Vagina (tissue), 2 donors: Measurements from ENCODE around the gene C2CD2. TPM values are rescaled to one million over a fixed set of nuclear protein-coding genes. Genes with fewer than 3 reads are reported as not detected.

Experiments
- DNase-seq, 2 donors: peaks; one replicate each; pipeline ENCODE4 v3.0.0-alpha.2; 2017; ENCODE audit errors: extremely low spot score in 2 of 2
- H3K27ac ChIP-seq: fragments of 200-600 bp; sonication (generic); one replicate; pipeline ENCODE4 v1.5.1; 2019
- H3K27me3 ChIP-seq: fragments of 200-600 bp; sonication (generic); one replicate; pipeline ENCODE4 v1.5.1; 2019
- H3K36me3 ChIP-seq, 2 donors: fragments of 200-600 bp; sonication (generic); one replicate each; pipeline ENCODE4 v1.5.1; 2017 to 2019
- H3K4me1 ChIP-seq: fragments of 200-600 bp; sonication (generic); one replicate; pipeline ENCODE4 v1.5.1; 2019
- H3K4me3 ChIP-seq, 2 donors: fragments of 200-600 bp; sonication (generic); 1 replicate in 1 of 2; 2 replicates in 1 of 2; pipeline ENCODE4 v1.5.1; 2016 to 2019
- H3K9me3 ChIP-seq: fragments of 200-600 bp; sonication (generic); one replicate; pipeline ENCODE4 v1.5.1; 2019
- CTCF ChIP-seq, 3 experiments: fragments of 450-650 bp in 2 of 3; fragments of 200-600 bp in 1 of 3; sonication (generic) in 1 of 3; IDR thresholded peaks; one replicate each; pipeline ENCODE4 v1.5.1; 2017 to 2019; ENCODE audit warnings: antibody characterized with exemption in 3 of 3, mild to moderate bottlenecking in 2 of 3, moderate library complexity in 2 of 3
- POLR2A ChIP-seq, 2 donors: fragments of 450-650 bp; IDR thresholded peaks; one replicate each; pipeline ENCODE4 v1.6.1; 2017; ENCODE audit warnings: antibody characterized with exemption in 2 of 2, mild to moderate bottlenecking in 2 of 2, moderate library complexity in 2 of 2
- POLR2AphosphoS5 ChIP-seq, 2 donors: sonication (generic); formaldehyde crosslinking; IDR thresholded peaks; one replicate each; pipeline ENCODE4 v1.9.0; 2017; ENCODE audit warnings: antibody characterized with exemption in 2 of 2, mild to moderate bottlenecking in 2 of 2, low read depth in 1 of 2; ENCODE audit not compliant: insufficient read depth in 1 of 2
- intact Hi-C: fragments of 100-400 bp; cut with DNase I; formaldehyde crosslinking; loops from one replicate; pipeline ENCODE4 v1.15.1; 2023
- total RNA-seq: library from RNA; depleted of rRNA; stranded (reverse); fragments of >200 nt; gene quantifications from one replicate; pipeline ENCODE4 v1.2.3, GENCODE V29; 2016

Gene C2CD2
- total RNA-seq, 1 donor from 2014 or later, result 36.1 TPM

GRCh38 chr21:41895643-41896493 is 58.0 kb downstream of the C2CD2 start:
- no peaks in the 10 kb centered on the region for H3K4me1 ChIP-seq
- no peaks in the 10 kb centered on the region for H3K27me3 ChIP-seq
- DNase-seq, result no peak
- intact Hi-C loops, result no loop called here
- H3K4me3 ChIP-seq, result no peak overlapping the region
- H3K27ac ChIP-seq, result no peak overlapping the region
- H3K9me3 ChIP-seq, result no peaks in the 10 kb centered on the region
- H3K36me3 ChIP-seq, result peaks cover 0 to 14% of the 10 kb centered on the region in 2 donors
- TF ChIP-seq POLR2A (IDR thresholded peaks at IDR 0.05) (no peak), CTCF (IDR thresholded peaks at IDR 0.05) (no peak), POLR2AphosphoS5 (IDR thresholded peaks at IDR 0.05; ENCODE audit: insufficient read depth in 1 of 2, low read depth in 1 of 2) (no peak)

GRCh38 chr21:41894922-41895557 is 58.8 kb downstream of the C2CD2 start:
- no peak overlapping the region for H3K4me3 ChIP-seq
- H3K4me1 ChIP-seq, result no peaks in the 10 kb centered on the region
- no peak overlapping the region for H3K27ac ChIP-seq
- DNase-seq, result no peak
- H3K36me3 ChIP-seq, result peaks cover 0 to 10% of the 10 kb centered on the region in 2 donors
- TF ChIP-seq POLR2AphosphoS5 (IDR thresholded peaks at IDR 0.05; ENCODE audit: insufficient read depth in 1 of 2, low read depth in 1 of 2), result no peak
- no peak for TF ChIP-seq CTCF (IDR thresholded peaks at IDR 0.05)
- no peak for TF ChIP-seq POLR2A (IDR thresholded peaks at IDR 0.05)
- no peaks in the 10 kb centered on the region for H3K27me3 ChIP-seq
- intact Hi-C loops, result no loop called here
- H3K9me3 ChIP-seq, result no peaks in the 10 kb centered on the region

GRCh38 chr21:41894511-41894910 is 59.3 kb downstream of the C2CD2 start:
- Histone ChIP-seq H3K4me3 (no peak overlapping the region), H3K36me3 (peaks cover 0 to 10% of the 10 kb centered on the region in 2 donors), H3K27ac (no peak overlapping the region), H3K4me1 (no peaks in the 10 kb centered on the region), H3K9me3 (no peaks in the 10 kb centered on the region), H3K27me3 (no peaks in the 10 kb centered on the region)
- intact Hi-C loops, result no loop called here
- no peak for TF ChIP-seq CTCF (IDR thresholded peaks at IDR 0.05)
- no peak for TF ChIP-seq POLR2AphosphoS5 (IDR thresholded peaks at IDR 0.05; ENCODE audit: insufficient read depth in 1 of 2, low read depth in 1 of 2)
- TF ChIP-seq POLR2A (IDR thresholded peaks at IDR 0.05), result no peak
- no peak for DNase-seq

GRCh38 chr21:41892726-41893125 is 61.1 kb downstream of the C2CD2 start:
- intact Hi-C loops, result no loop called here
- no peak for TF ChIP-seq POLR2A (IDR thresholded peaks at IDR 0.05)
- no peak for TF ChIP-seq POLR2AphosphoS5 (IDR thresholded peaks at IDR 0.05; ENCODE audit: insufficient read depth in 1 of 2, low read depth in 1 of 2)
- no peak for TF ChIP-seq CTCF (IDR thresholded peaks at IDR 0.05)
- Histone ChIP-seq H3K4me1 (no peaks in the 10 kb centered on the region), H3K27me3 (no peaks in the 10 kb centered on the region), H3K9me3 (no peaks in the 10 kb centered on the region), H3K27ac (no peak overlapping the region), H3K4me3 (no peak overlapping the region), H3K36me3 (peaks cover 0 to 10% of the 10 kb centered on the region in 2 donors)
- no peak for DNase-seq

- Histone ChIP-seq H3K27me3 (no peaks in the 10 kb centered on the region), H3K27ac (no peak overlapping the region), H3K4me3 (no peak overlapping the region), H3K4me1 (no peaks in the 10 kb centered on the region), H3K9me3 (no peaks in the 10 kb centered on the region), H3K36me3 (peaks cover 0 to 10% of the 10 kb centered on the region in 2 donors)
- intact Hi-C loops, result no loop called here
- DNase-seq, result no peak
- no peak for TF ChIP-seq POLR2A (IDR thresholded peaks at IDR 0.05)
- TF ChIP-seq CTCF (IDR thresholded peaks at IDR 0.05), result no peak
- TF ChIP-seq POLR2AphosphoS5 (IDR thresholded peaks at IDR 0.05; ENCODE audit: insufficient read depth in 1 of 2, low read depth in 1 of 2), result no peak
Observed at GRCh38 chr21:41891132-41891531, 62.7 kb downstream of the C2CD2 start.
